Measurements from ENCODE around the gene UNC5A. TPM values are rescaled to one million over a fixed set of nuclear protein-coding genes. Genes with fewer than 3 reads are reported as not detected.

UNC5A gene
- total RNA-seq, 1 donor from 2014 or later = not detected

DNA sequence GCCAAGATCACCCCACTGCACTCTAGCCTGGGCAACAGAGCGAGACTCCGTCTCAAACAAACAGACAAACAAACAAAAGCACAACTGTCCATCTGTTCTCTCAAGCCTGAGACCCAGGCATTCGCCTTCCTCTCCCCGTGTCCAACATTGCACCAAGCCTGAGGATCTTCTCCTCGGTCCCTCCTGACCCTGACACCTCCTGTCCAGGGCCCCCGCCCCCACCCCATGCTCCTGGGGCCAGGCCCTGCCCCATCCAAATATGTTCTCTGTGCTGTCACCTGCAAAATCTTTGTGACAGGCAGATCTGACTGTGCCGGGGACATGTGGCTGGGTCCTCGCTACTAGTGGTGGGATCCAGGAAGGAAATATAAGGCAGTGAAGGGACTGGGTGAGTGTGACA is 33.4 kb upstream of the UNC5A start:
- Mint-ChIP-seq H3K9me3 (ENCODE audit: unreplicated experiment) (no peaks in the 10 kb centered on the region), H3K27me3 (ENCODE audit: unreplicated experiment) (peaks cover 32% of the 10 kb centered on the region), H3K4me3 (ENCODE audit: unreplicated experiment) (no peak overlapping the region), H3K36me3 (ENCODE audit: unreplicated experiment) (no peaks in the 10 kb centered on the region), H3K4me1 (ENCODE audit: unreplicated experiment) (no peaks in the 10 kb centered on the region), H3K27ac (ENCODE audit: unreplicated experiment) (no peak overlapping the region)
- TF ChIP-seq, protein P1, sequence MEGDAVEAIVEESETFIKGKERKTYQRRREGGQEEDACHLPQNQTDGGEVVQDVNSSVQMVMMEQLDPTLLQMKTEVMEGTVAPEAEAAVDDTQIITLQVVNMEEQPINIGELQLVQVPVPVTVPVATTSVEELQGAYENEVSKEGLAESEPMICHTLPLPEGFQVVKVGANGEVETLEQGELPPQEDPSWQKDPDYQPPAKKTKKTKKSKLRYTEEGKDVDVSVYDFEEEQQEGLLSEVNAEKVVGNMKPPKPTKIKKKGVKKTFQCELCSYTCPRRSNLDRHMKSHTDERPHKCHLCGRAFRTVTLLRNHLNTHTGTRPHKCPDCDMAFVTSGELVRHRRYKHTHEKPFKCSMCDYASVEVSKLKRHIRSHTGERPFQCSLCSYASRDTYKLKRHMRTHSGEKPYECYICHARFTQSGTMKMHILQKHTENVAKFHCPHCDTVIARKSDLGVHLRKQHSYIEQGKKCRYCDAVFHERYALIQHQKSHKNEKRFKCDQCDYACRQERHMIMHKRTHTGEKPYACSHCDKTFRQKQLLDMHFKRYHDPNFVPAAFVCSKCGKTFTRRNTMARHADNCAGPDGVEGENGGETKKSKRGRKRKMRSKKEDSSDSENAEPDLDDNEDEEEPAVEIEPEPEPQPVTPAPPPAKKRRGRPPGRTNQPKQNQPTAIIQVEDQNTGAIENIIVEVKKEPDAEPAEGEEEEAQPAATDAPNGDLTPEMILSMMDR (IDR thresholded peaks at IDR 0.05) = no peak
- DNase-seq (ENCODE audit: extremely low spot score, unreplicated experiment) = peak; percentile 66

- Mint-ChIP-seq H3K27me3 (ENCODE audit: unreplicated experiment) (peaks cover 27% of the 10 kb centered on the region), H3K9me3 (ENCODE audit: unreplicated experiment) (no peaks in the 10 kb centered on the region), H3K4me3 (ENCODE audit: unreplicated experiment) (no peak overlapping the region), H3K27ac (ENCODE audit: unreplicated experiment) (no peak overlapping the region), H3K36me3 (ENCODE audit: unreplicated experiment) (no peaks in the 10 kb centered on the region), H3K4me1 (ENCODE audit: unreplicated experiment) (no peaks in the 10 kb centered on the region)
- TF ChIP-seq, protein P1 (IDR thresholded peaks at IDR 0.05) = no peak
- peak; percentile 54 for DNase-seq (ENCODE audit: extremely low spot score, unreplicated experiment)
These were observed 31.4 kb upstream of the UNC5A start for GRCh38 chr5:176778921-176779465.

GRCh38 chr5:176779537-176779936 is 30.8 kb upstream of the UNC5A start:
- peak; percentile 34 for DNase-seq (ENCODE audit: extremely low spot score, unreplicated experiment)
- Mint-ChIP-seq H3K27me3 (ENCODE audit: unreplicated experiment) (peaks cover 28% of the 10 kb centered on the region), H3K4me3 (ENCODE audit: unreplicated experiment) (no peak overlapping the region), H3K9me3 (ENCODE audit: unreplicated experiment) (no peaks in the 10 kb centered on the region), H3K36me3 (ENCODE audit: unreplicated experiment) (no peaks in the 10 kb centered on the region), H3K4me1 (ENCODE audit: unreplicated experiment) (peaks cover 2% of the 10 kb centered on the region), H3K27ac (ENCODE audit: unreplicated experiment) (no peak overlapping the region)
- TF ChIP-seq, protein P1 (IDR thresholded peaks at IDR 0.05) = no peak

DNA sequence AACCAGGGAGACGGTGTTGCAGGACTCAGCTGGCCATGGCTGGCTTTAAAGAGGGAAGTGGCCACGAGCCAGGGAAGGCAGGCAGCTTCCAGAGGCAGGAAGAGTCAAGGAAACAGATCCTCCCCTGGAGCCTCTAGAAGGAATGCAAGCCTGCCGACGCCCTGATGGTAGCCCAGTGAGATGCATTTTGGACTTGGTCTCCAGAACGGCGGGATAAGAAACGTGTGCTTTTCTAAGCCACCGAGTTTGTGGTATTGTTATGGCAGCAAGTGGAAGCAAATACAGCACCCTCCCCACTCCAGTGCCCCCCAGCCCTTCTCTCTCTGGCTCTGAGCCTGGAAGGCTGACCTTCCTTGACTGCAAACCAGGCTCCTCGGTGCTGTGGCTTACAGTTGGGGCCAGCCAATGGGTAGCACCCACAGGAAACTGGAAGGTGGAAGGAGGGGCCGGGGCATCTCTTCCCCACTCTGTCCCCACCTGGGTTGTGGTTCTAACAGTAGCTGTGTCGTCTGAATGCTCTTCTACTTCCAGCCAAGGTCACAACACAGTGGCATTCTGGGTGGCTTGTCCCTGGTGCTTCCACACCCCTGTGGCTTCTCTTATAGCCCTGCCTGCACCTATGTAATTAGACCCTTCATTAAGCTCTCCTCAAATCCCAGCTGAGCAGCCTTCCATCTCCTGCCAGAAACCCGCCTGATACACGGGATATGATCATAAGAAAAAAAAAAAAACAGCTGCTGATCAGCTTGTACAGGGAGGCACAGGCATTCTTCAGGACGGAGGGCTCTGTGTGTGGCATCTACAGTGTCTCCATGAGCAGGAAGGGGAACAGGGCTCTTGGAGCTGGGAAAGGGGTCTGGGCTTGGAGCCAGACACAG is 29.9 kb upstream of the UNC5A start:
- no peaks in the 10 kb centered on the region for H3K9me3 Mint-ChIP-seq (ENCODE audit: unreplicated experiment)
- H3K4me1 Mint-ChIP-seq (ENCODE audit: unreplicated experiment) = peaks cover 2% of the 10 kb centered on the region
- TF ChIP-seq, protein P1 (IDR thresholded peaks at IDR 0.05) = no peak
- DNase-seq (ENCODE audit: extremely low spot score, unreplicated experiment) = peak; percentile 71
- H3K27me3 Mint-ChIP-seq (ENCODE audit: unreplicated experiment) = peaks cover 20% of the 10 kb centered on the region
- H3K4me3 Mint-ChIP-seq (ENCODE audit: unreplicated experiment) = no peak overlapping the region
- no peaks in the 10 kb centered on the region for H3K36me3 Mint-ChIP-seq (ENCODE audit: unreplicated experiment)
- H3K27ac Mint-ChIP-seq (ENCODE audit: unreplicated experiment) = no peak overlapping the region

DNA sequence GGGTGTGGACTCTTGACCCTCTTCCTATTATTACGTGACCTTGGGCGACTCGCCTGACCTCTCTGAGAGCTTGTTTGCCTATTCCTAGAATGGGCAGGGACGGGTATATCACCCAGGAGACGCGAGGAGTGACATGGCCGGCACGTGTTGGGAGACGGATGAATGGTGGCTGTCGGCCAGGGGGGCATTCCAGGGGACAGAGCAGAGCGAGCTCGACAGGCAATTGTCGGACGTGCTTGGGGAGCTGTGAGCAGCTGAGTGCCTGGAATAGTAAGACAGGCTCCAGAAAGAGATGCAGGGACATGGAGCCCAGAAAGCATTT is 29.3 kb upstream of the UNC5A start:
- Mint-ChIP-seq H3K4me3 (ENCODE audit: unreplicated experiment) (no peak overlapping the region), H3K4me1 (ENCODE audit: unreplicated experiment) (peaks cover 2% of the 10 kb centered on the region), H3K27ac (ENCODE audit: unreplicated experiment) (no peak overlapping the region), H3K36me3 (ENCODE audit: unreplicated experiment) (no peaks in the 10 kb centered on the region), H3K9me3 (ENCODE audit: unreplicated experiment) (no peaks in the 10 kb centered on the region), H3K27me3 (ENCODE audit: unreplicated experiment) (peaks cover 19% of the 10 kb centered on the region)
- TF ChIP-seq, protein P1 (IDR thresholded peaks at IDR 0.05) = no peak
- peak; percentile 62 for DNase-seq (ENCODE audit: extremely low spot score, unreplicated experiment)

All from osteocyte (in vitro differentiated cells).